UCSD-AML1 (cell line): ENCODE results near the gene ZMAT5.

Experiments
- DNase-seq: peaks from one replicate; lab custom pipeline; 2025; ENCODE audit not compliant: unreplicated experiment; lab: John Stamatoyannopoulos, UW

ZMAT5 gene

GRCh38 chr22:29766632-29767170 lies at the start of gene ZMAT5:
Gene ZMAT5 (minus strand): TSS chr22:29767007. CDS start chr22:29748544, 18,463 bp downstream.
- peak; percentile 94 for DNase-seq

- DNase-seq = no peak
Observed at GRCh38 chr22:29816539-29816938, 49.7 kb upstream of the ZMAT5 start.

- no peak for DNase-seq
Observed at GRCh38 chr22:29816128-29816527, 49.3 kb upstream of the ZMAT5 start.

- no peak for DNase-seq
Observed at GRCh38 chr22:29815580-29815979, 48.8 kb upstream of the ZMAT5 start.

GRCh38 chr22:29814003-29814402 lies 47.2 kb upstream of the ZMAT5 start:
- DNase-seq = no peak

GRCh38 chr22:29813563-29813962 lies 46.8 kb upstream of the ZMAT5 start:
- DNase-seq = no peak

- DNase-seq = no peak
Observed at GRCh38 chr22:29813126-29813525, 46.3 kb upstream of the ZMAT5 start.

GRCh38 chr22:29811377-29811776 lies 44.6 kb upstream of the ZMAT5 start:
- DNase-seq = no peak

GRCh38 chr22:29810216-29810615 lies 43.4 kb upstream of the ZMAT5 start:
- no peak for DNase-seq

- no peak for DNase-seq
Observed at GRCh38 chr22:29806196-29806595, 39.4 kb upstream of the ZMAT5 start.

- DNase-seq = no peak
Observed at GRCh38 chr22:29804985-29805384, 38.2 kb upstream of the ZMAT5 start.

GRCh38 chr22:29803190-29803589 lies 36.4 kb upstream of the ZMAT5 start:
- no peak for DNase-seq

- no peak for DNase-seq
Observed at GRCh38 chr22:29801796-29802195, 35.0 kb upstream of the ZMAT5 start.

GRCh38 chr22:29801153-29801552 lies 34.3 kb upstream of the ZMAT5 start:
- no peak for DNase-seq

GRCh38 chr22:29799217-29799680 lies 32.4 kb upstream of the ZMAT5 start:
- peak; percentile 42 for DNase-seq

- DNase-seq = no peak
Observed at GRCh38 chr22:29798801-29799200, 32.0 kb upstream of the ZMAT5 start.

GRCh38 chr22:29798318-29798717 lies 31.5 kb upstream of the ZMAT5 start:
- DNase-seq = no peak

GRCh38 chr22:29797351-29797750 lies 30.5 kb upstream of the ZMAT5 start:
- peak; percentile 18 for DNase-seq

GRCh38 chr22:29795663-29796062 lies 28.9 kb upstream of the ZMAT5 start:
- DNase-seq = no peak

GRCh38 chr22:29793396-29793795 lies 26.6 kb upstream of the ZMAT5 start:
- no peak for DNase-seq

- no peak for DNase-seq
Observed at GRCh38 chr22:29790061-29790460, 23.3 kb upstream of the ZMAT5 start.

- DNase-seq = no peak
Observed at GRCh38 chr22:29788339-29789279, 21.8 kb upstream of the ZMAT5 start.
